IPS-18c (cell line): Measurements from ENCODE around the gene HLA-DQB1.
"Not testable (repeated sequence)": the region's sequence is repeated elsewhere in the genome, so short reads cannot be mapped to it uniquely, and the experiment has no call there.

Experiments
- H3K4me3 ChIP-seq: 2 replicates; pipeline ENCODE4 v1.7.0; 2013; ENCODE audit warnings: low read depth, mild to moderate bottlenecking, low read length, moderate library complexity; ENCODE audit not compliant: insufficient read depth
- H3K9me3 ChIP-seq: one replicate; pipeline ENCODE4 v1.6.1; 2013; ENCODE audit warnings: mild to moderate bottlenecking, low read length, moderate library complexity; ENCODE audit not compliant: control insufficient read depth, insufficient read depth

The HLA-DQB1 gene

GRCh38 chr6:32668226-32668747, 1.8 kb upstream of the HLA-DQB1 start:
- Histone ChIP-seq H3K9me3 (no peaks in the 10 kb centered on the region), H3K4me3 (no peak overlapping the region)

GRCh38 chr6:32665661-32666060, 796 bp downstream of the HLA-DQB1 start:
- Histone ChIP-seq H3K4me3 (no peak overlapping the region), H3K9me3 (no peaks in the 10 kb centered on the region)

- Histone ChIP-seq H3K9me3 (no peaks in the 10 kb centered on the region), H3K4me3 (no peak overlapping the region; the same call in 1 of the 2 replicates)
Measured at GRCh38 chr6:32664827-32665362, 1.6 kb downstream of the HLA-DQB1 start.

- no peak overlapping the region; the same call in 1 of the 2 replicates for H3K4me3 ChIP-seq
- H3K9me3 ChIP-seq, result no peaks in the 10 kb centered on the region
Measured at GRCh38 chr6:32664354-32664753, 2.1 kb downstream of the HLA-DQB1 start.

GRCh38 chr6:32662836-32663235, 3.6 kb downstream of the HLA-DQB1 start:
- Histone ChIP-seq H3K9me3 (no peaks in the 10 kb centered on the region), H3K4me3 (no peak overlapping the region)

- H3K4me3 ChIP-seq, result no peak overlapping the region
- no peaks in the 10 kb centered on the region for H3K9me3 ChIP-seq
Measured at GRCh38 chr6:32662099-32662498, 4.4 kb downstream of the HLA-DQB1 start.

GRCh38 chr6:32659856-32660595, 6.4 kb downstream of the HLA-DQB1 start:
- Histone ChIP-seq H3K4me3 (no peak overlapping the region), H3K9me3 (no peaks in the 10 kb centered on the region)

- no peaks in the 10 kb centered on the region for H3K9me3 ChIP-seq
- H3K4me3 ChIP-seq, result no peak overlapping the region
Measured at GRCh38 chr6:32658268-32658897, 8.1 kb downstream of the HLA-DQB1 start.

- not testable (repeated sequence) for H3K9me3 ChIP-seq
Measured at GRCh38 chr6:32657819-32658218, 8.6 kb downstream of the HLA-DQB1 start.

GRCh38 chr6:32657329-32657728, 9.1 kb downstream of the HLA-DQB1 start:
- not testable (repeated sequence) for H3K4me3 ChIP-seq, H3K9me3 ChIP-seq

More at GRCh38 chr6:32657819-32658218, 8.6 kb downstream of the HLA-DQB1 start:
- H3K4me3 ChIP-seq, result not testable (repeated sequence)

- H3K4me3 ChIP-seq, result no peak overlapping the region
- no peaks in the 10 kb centered on the region for H3K9me3 ChIP-seq
Measured at GRCh38 chr6:32655203-32655710, 11.2 kb downstream of the HLA-DQB1 start.

GRCh38 chr6:32645047-32645703, 21.3 kb downstream of the HLA-DQB1 start:
- H3K4me3 ChIP-seq, result no peak overlapping the region
- H3K9me3 ChIP-seq, result no peaks in the 10 kb centered on the region

GRCh38 chr6:32643904-32644303, 22.6 kb downstream of the HLA-DQB1 start:
- H3K9me3 ChIP-seq, result no peaks in the 10 kb centered on the region
- H3K4me3 ChIP-seq, result no peak overlapping the region

GRCh38 chr6:32642720-32643106, 23.7 kb downstream of the HLA-DQB1 start:
- H3K4me3 ChIP-seq, result no peak overlapping the region
- no peaks in the 10 kb centered on the region for H3K9me3 ChIP-seq

- not testable (repeated sequence) for H3K4me3 ChIP-seq, H3K9me3 ChIP-seq
Measured at GRCh38 chr6:32641785-32642719, 24.4 kb downstream of the HLA-DQB1 start.

GRCh38 chr6:32641122-32641521, 25.3 kb downstream of the HLA-DQB1 start:
- Histone ChIP-seq H3K4me3 (no peak overlapping the region), H3K9me3 (no peaks in the 10 kb centered on the region)
